MM.1S (cell line): ENCODE data around the gene NBEAL2.

Experiments used
- DNase-seq: peaks from one replicate; pipeline ENCODE4 v3.0.0-alpha.2; 2015
- H2AFZ ChIP-seq: fragments of 300-600 bp; sonication (generic); 2 replicates; pipeline ENCODE4 v1.6.0; 2016; ENCODE audit warnings: antibody characterized with exemption, low read length
- H3F3A ChIP-seq: fragments of 300-600 bp; sonication (generic); 2 replicates; pipeline ENCODE4 v1.6.1; 2016; ENCODE audit warnings: mild to moderate bottlenecking, antibody characterized with exemption, low read length, moderate library complexity, mixed read lengths; ENCODE audit not compliant: insufficient read depth
- H3K27ac ChIP-seq: fragments of 300-600 bp; sonication (generic); 2 replicates; pipeline ENCODE4 v1.5.1; 2016; ENCODE audit warnings: mild to moderate bottlenecking, low read length
- H3K27me3 ChIP-seq: fragments of 300-600 bp; sonication (generic); replicated peaks from 2 replicates; pipeline ENCODE4 v1.6.0; 2016; ENCODE audit warnings: low read length; ENCODE audit not compliant: insufficient read depth
- H3K36me3 ChIP-seq: fragments of 300-600 bp; sonication (generic); replicated peaks from 2 replicates; pipeline ENCODE4 v1.6.1; 2016; ENCODE audit warnings: mild to moderate bottlenecking, low read length, mixed read lengths; ENCODE audit not compliant: insufficient read depth
- H3K4me1 ChIP-seq: fragments of 300-600 bp; sonication (generic); 2 replicates; pipeline ENCODE4 v1.6.1; 2016; ENCODE audit warnings: low read length, mixed read lengths
- H3K4me2 ChIP-seq: fragments of 300-600 bp; sonication (generic); 2 replicates; pipeline ENCODE4 v1.6.0; 2016; ENCODE audit warnings: low read depth, low read length
- H3K4me3 ChIP-seq: fragments of 300-600 bp; sonication (generic); 2 replicates; pipeline ENCODE4 v1.5.1; 2016; ENCODE audit warnings: low read length, mixed read lengths
- H3K79me2 ChIP-seq: fragments of 300-600 bp; sonication (generic); 2 replicates; pipeline ENCODE4 v1.6.1; 2016; ENCODE audit warnings: mixed run types, low read length, mixed read lengths
- H3K9ac ChIP-seq: fragments of 300-600 bp; sonication (generic); 2 replicates; pipeline ENCODE4 v1.6.1; 2016; ENCODE audit warnings: low read length, mixed read lengths
- H3K9me2 ChIP-seq: fragments of 300-600 bp; sonication (generic); replicated peaks from 2 replicates; pipeline ENCODE4 v1.6.1; 2016; ENCODE audit warnings: mild to moderate bottlenecking, low read length, mixed read lengths; ENCODE audit not compliant: insufficient read depth
- H3K9me3 ChIP-seq: fragments of 300-600 bp; sonication (generic); replicated peaks from 2 replicates; pipeline ENCODE4 v1.6.1; 2016; ENCODE audit warnings: mild to moderate bottlenecking, low read length, mixed read lengths; ENCODE audit not compliant: insufficient read depth
- H4K20me1 ChIP-seq: fragments of 300-600 bp; sonication (generic); 2 replicates; pipeline ENCODE4 v1.6.1; 2016; ENCODE audit warnings: mild to moderate bottlenecking, low read length, moderate library complexity, mixed read lengths; ENCODE audit not compliant: insufficient read depth
- EZH2 ChIP-seq: fragments of 300-600 bp; sonication (generic); optimal IDR thresholded peaks from 2 replicates; pipeline ENCODE3; 2017; ENCODE audit warnings: low read depth, mild to moderate bottlenecking, antibody characterized with exemption, low read length, mixed read lengths
- EZH2phosphoT487 ChIP-seq: fragments of 300-600 bp; sonication (generic); IDR thresholded peaks from 2 replicates; pipeline ENCODE4 v1.6.1; 2018; ENCODE audit warnings: antibody characterized with exemption, low read length
- TF ChIP-seq, protein P1 (sequence below): fragments of 300-600 bp; sonication (generic); IDR thresholded peaks from 2 replicates; pipeline ENCODE4 v1.5.1; 2016; ENCODE audit warnings: antibody characterized with exemption, low read length, mixed read lengths

The NBEAL2 gene, protein sequence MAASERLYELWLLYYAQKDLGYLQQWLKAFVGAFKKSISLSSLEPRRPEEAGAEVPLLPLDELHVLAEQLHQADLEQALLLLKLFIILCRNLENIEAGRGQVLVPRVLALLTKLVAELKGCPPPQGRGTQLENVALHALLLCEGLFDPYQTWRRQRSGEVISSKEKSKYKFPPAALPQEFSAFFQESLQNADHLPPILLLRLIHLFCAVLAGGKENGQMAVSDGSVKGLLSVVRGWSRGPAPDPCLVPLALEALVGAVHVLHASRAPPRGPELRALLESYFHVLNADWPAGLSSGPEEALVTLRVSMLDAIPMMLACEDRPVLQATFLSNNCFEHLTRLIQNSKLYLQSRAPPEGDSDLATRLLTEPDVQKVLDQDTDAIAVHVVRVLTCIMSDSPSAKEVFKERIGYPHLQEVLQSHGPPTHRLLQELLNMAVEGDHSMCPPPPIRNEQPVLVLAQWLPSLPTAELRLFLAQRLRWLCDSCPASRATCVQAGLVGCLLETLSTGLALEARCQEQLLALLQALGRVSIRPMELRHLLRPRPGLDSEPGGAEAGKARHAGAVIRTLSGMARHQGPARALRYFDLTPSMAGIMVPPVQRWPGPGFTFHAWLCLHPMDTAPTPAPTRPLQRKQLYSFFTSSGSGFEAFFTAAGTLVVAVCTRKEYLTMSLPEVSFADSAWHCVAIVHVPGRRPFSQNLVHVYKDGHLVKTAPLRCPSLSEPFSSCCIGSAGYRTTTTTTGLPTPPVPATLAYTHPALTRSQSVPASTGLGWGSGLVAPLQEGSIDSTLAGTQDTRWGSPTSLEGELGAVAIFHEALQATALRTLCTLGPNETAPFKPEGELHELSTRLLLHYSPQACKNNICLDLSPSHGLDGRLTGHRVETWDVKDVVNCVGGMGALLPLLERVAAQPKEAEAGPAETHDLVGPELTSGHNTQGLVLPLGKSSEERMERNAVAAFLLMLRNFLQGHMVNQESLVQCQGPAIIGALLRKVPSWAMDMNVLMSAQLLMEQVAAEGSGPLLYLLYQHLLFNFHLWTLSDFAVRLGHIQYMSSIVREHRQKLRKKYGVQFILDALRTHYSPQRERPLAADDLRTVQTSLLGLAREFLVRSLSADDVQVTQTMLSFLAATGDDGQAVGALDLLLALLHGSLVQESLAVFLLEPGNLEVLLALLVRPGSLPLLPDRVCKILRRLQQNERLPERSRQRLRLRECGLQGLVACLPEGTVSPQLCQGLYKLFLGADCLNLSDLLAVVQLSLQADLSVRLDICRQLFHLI (N-terminal part only)

DNA sequence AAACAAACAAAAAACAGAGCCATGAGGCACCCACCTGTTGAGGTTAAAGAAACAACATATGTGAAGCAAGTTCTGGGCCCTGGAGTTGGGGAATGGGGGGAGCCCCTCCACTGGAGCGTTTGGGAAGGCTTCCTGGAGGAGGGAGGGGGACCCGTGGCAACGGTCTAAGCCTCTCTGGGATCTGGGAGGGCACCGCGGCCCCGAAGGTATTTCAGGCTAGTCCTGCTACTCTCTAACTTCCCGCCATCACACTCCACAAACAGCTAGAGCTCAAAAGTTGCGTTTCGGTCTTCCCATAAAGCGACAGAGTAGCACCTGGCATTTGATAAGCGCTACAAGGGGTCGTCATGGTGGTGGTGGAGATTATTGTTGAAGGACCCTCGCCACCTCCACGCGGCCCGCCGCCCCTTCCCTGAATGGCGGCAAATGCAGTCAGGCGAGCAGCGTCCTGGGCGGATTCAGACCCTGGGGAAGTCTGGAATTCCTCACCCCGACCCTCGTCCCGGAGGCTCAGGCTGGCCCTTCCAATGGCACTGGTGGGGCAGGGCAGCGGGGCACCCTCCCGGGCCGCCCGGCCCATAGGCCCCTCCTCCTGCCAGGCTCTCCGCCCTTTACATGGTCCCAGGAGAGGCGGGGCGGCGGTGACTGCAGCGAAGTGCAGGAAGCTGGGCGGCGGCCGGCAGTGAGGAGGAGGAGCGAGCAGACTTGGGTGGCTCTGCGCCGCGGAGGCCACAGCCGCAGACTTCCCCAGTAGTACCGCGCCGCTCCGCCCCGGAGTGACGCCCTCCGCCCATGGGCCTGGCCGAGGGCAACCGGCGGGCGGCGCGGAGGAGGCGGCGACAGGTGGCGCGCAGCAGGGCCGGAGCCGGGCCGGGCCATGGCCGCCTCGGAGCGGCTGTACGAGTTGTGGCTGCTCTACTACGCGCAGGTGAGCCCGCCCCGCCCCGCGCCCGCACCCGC lies at the start of gene NBEAL2:
TSS of gene NBEAL2 (plus strand) at position 682 of the 960 bp plus-strand sequence. CDS start at position 878, 196 bp downstream.
- peak; percentile 97 for DNase-seq
- no peaks in the 10 kb centered on the region for H3K9me3 ChIP-seq
- peak within 1 kb of the TSS; percentile 97 for H3K4me2 ChIP-seq
- no peaks in the 10 kb centered on the region for H3F3A ChIP-seq
- peak within 1 kb of the TSS; percentile 91 for H3K9ac ChIP-seq
- no peak for TF ChIP-seq EZH2phosphoT487
- TF ChIP-seq, protein P1, sequence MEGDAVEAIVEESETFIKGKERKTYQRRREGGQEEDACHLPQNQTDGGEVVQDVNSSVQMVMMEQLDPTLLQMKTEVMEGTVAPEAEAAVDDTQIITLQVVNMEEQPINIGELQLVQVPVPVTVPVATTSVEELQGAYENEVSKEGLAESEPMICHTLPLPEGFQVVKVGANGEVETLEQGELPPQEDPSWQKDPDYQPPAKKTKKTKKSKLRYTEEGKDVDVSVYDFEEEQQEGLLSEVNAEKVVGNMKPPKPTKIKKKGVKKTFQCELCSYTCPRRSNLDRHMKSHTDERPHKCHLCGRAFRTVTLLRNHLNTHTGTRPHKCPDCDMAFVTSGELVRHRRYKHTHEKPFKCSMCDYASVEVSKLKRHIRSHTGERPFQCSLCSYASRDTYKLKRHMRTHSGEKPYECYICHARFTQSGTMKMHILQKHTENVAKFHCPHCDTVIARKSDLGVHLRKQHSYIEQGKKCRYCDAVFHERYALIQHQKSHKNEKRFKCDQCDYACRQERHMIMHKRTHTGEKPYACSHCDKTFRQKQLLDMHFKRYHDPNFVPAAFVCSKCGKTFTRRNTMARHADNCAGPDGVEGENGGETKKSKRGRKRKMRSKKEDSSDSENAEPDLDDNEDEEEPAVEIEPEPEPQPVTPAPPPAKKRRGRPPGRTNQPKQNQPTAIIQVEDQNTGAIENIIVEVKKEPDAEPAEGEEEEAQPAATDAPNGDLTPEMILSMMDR: no peak
- TF ChIP-seq EZH2: no peak
- peak within 1 kb of the TSS; percentile 85 for H2AFZ ChIP-seq
- H3K79me2 ChIP-seq: peaks cover 59% of the 10 kb centered on the region
- no peaks in the 10 kb centered on the region for H3K9me2 ChIP-seq
- no peaks in the 10 kb centered on the region for H3K36me3 ChIP-seq
- H3K27me3 ChIP-seq: no peaks in the 10 kb centered on the region
- H4K20me1 ChIP-seq: peaks cover 6% of the 10 kb centered on the region
- H3K4me1 ChIP-seq: peaks cover 13% of the 10 kb centered on the region
- H3K27ac ChIP-seq: peak within 1 kb of the TSS; percentile 35; the same call in 1 of the 2 replicates
- H3K4me3 ChIP-seq: peak within 1 kb of the TSS; percentile 98

GRCh38 chr3:46930166-46930944 lies 49.1 kb upstream of the NBEAL2 start:
- TF ChIP-seq, protein P1: no peak
- no peak for TF ChIP-seq EZH2
- no peak for TF ChIP-seq EZH2phosphoT487
- no peaks in the 10 kb centered on the region for H3K27me3 ChIP-seq
- H3K79me2 ChIP-seq: peaks cover 86% of the 10 kb centered on the region
- no peak overlapping the region for H3K9ac ChIP-seq
- peaks cover 33% of the 10 kb centered on the region for H4K20me1 ChIP-seq
- no peak for DNase-seq
- H3F3A ChIP-seq: peaks cover 22% of the 10 kb centered on the region
- no peaks in the 10 kb centered on the region for H3K9me2 ChIP-seq
- H3K27ac ChIP-seq: no peak overlapping the region
- H3K4me2 ChIP-seq: no peak overlapping the region
- no peak overlapping the region for H3K4me3 ChIP-seq
- H2AFZ ChIP-seq: no peak overlapping the region
- H3K9me3 ChIP-seq: no peaks in the 10 kb centered on the region
- H3K36me3 ChIP-seq: peaks cover 11% of the 10 kb centered on the region; the same call in 1 of the 2 replicates
- H3K4me1 ChIP-seq: peaks cover 59% of the 10 kb centered on the region
